Panc1 (cell line): ENCODE data around the gene PDZD4. TPM values are rescaled to one million over a fixed set of nuclear protein-coding genes. Genes with fewer than 3 reads are reported as not detected.

Source experiments
- ATAC-seq: fragments of 200-7000 bp; cut with Tn5 transposase; 2 replicates; pipeline ENCODE4 v1.9.1; 2020; ENCODE audit warnings: mild to moderate bottlenecking, moderate library complexity
- BruUV-seq: library from RNA; stranded (reverse); fragments of 400-500 nt; replicated peaks from 2 replicates; lab custom pipeline; 2021; lab: Mats Ljungman, UMichigan
- CTCF ChIA-PET: fragments of 300-600 bp; sonication (Branson Sonifier 250); formaldehyde crosslinking; loops from one replicate; lab custom pipeline; 2022; ENCODE audit warnings: antibody characterized with exemption; lab: Charles Lee
- POLR2A ChIA-PET: fragments of 300-600 bp; sonication (Branson Sonifier 250); formaldehyde crosslinking; loops from one replicate; lab custom pipeline; 2022; ENCODE audit warnings: antibody characterized with exemption; lab: Charles Lee
- DNase-seq: peaks from one replicate; pipeline ENCODE4 v3.0.0-alpha.2; 2010; ENCODE audit warnings: low read depth, low spot score
- H3K27ac ChIP-seq: 2 replicates; pipeline ENCODE4 v1.5.1; 2011; ENCODE audit warnings: mild to moderate bottlenecking, low read length, inconsistent platforms
- H3K27me3 ChIP-seq: fragments of 200-500 bp; sonication (Bioruptor generic); 2 replicates; pipeline ENCODE4 v1.6.0; 2014; ENCODE audit warnings: low read length, inconsistent platforms; ENCODE audit not compliant: control insufficient read depth, insufficient read depth
- H3K36me3 ChIP-seq: fragments of 200-500 bp; sonication (Bioruptor generic); 2 replicates; pipeline ENCODE4 v1.5.1; 2014; ENCODE audit warnings: inconsistent platforms, mild to moderate bottlenecking, low read length, moderate library complexity; ENCODE audit not compliant: control insufficient read depth, insufficient read depth
- H3K4me1 ChIP-seq: 2 replicates; pipeline ENCODE4 v1.5.1; 2011; ENCODE audit warnings: inconsistent platforms, mild to moderate bottlenecking, low read length, moderate library complexity; ENCODE audit not compliant: control insufficient read depth, insufficient read depth
- H3K4me3 ChIP-seq, 2 experiments: 2 replicates each; pipeline ENCODE4 v1.5.1; 2011 to 2012; ENCODE audit warnings: low read depth in 2 of 2, low read length in 2 of 2, mild to moderate bottlenecking in 2 of 2, inconsistent platforms in 1 of 2, moderate library complexity in 1 of 2
- H3K9me3 ChIP-seq: fragments of 200-500 bp; sonication (Bioruptor generic); 2 replicates; pipeline ENCODE4 v1.5.1; 2014; ENCODE audit warnings: low read depth, mild to moderate bottlenecking, inconsistent platforms, low read length, moderate library complexity; ENCODE audit not compliant: control insufficient read depth, insufficient read depth
- POLR2AphosphoS5 ChIP-seq: IDR thresholded peaks from 2 replicates; pipeline ENCODE4 v1.6.1; 2012; ENCODE audit warnings: mild to moderate bottlenecking, low read depth, low read length, moderate library complexity
- SIN3A ChIP-seq: IDR thresholded peaks from 2 replicates; pipeline ENCODE4 v1.6.1; 2012; ENCODE audit warnings: low read depth, mild to moderate bottlenecking, low read length, moderate library complexity, borderline replicate concordance; ENCODE audit not compliant: insufficient read depth
- TCF7L2 ChIP-seq: IDR thresholded peaks from 2 replicates; pipeline ENCODE4 v1.6.1; 2011; ENCODE audit warnings: mild to moderate bottlenecking, low read depth, low read length, inconsistent platforms
- in situ Hi-C: cut with HindIII; loops from 2 replicates; pipeline ENCODE4 v1.10.0; 2016; ENCODE audit warnings: low sequenced_read_pairs, low pct_unique_long_range_greater_than_20kb
- intact Hi-C: fragments of 100-400 bp; cut with micrococcal nuclease; formaldehyde crosslinking; loops from one replicate; pipeline ENCODE4 v1.10.0; 2022; ENCODE audit not compliant: unreplicated experiment
- total RNA-seq: library from RNA; stranded (reverse); gene quantifications from one replicate; pipeline ENCODE4 v1.2.1, GENCODE V29; 2021; ENCODE audit not compliant: unreplicated experiment
- TF ChIP-seq, protein P1 (sequence below), 2 experiments: IDR thresholded peaks; 2 replicates each; pipeline ENCODE4 v1.6.1; 2011 to 2012; ENCODE audit warnings: low read depth in 2 of 2, control low read depth in 1 of 2, low read length in 1 of 2, mild to moderate bottlenecking in 1 of 2, moderate library complexity in 1 of 2; ENCODE audit not compliant: insufficient read depth in 1 of 2
- TF ChIP-seq, protein P2 (sequence below): fragments of 450-650 bp; IDR thresholded peaks from 2 replicates; pipeline ENCODE4 v1.5.1; 2017; ENCODE audit warnings: mild to moderate bottlenecking

PDZD4 gene
- total RNA-seq, 1 experiment from 2014 or later, result 37.2 TPM

DNA sequence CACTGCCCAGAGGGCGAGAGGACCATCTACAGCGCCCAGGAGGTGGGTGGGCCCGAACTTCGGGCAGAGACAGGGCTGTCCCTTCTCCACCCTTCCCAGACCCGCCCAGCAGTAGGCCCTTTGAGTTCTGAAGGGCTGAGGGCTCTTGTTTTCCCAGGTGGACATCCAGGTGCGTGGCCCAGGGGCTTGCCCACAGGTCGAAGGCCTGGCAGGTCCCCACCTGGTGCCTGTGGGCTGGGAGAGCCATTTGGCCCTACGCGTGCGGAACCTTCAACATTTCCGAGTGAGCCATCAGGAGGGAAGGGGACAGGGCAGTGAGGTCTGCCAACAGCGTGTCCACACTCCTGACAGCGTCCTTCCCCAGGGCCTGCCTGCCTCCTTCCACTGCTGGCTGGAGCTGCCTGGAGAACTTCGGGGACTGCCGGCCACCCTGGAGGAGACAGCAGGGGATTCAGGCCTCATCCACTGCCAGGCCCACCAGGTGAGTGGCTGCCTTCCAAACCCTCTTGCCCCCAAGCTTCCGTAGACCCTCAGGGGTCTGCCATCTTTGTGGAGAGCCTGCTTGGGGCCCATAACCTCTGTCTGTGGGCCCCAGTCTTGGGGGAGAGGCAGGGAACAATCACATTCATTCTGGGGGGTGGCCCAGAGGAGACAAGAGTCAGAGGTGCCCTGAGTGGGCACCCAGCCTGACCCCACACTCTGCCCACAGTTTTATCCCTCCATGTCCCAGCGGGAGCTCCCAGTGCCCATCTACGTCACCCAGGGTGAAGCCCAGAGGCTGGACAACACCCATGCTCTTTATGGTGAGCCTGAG, 59.5 kb downstream of the PDZD4 start:
- TF ChIP-seq SIN3A (no peak), TCF7L2 (no peak), POLR2AphosphoS5 (no peak)
- TF ChIP-seq, protein P1, sequence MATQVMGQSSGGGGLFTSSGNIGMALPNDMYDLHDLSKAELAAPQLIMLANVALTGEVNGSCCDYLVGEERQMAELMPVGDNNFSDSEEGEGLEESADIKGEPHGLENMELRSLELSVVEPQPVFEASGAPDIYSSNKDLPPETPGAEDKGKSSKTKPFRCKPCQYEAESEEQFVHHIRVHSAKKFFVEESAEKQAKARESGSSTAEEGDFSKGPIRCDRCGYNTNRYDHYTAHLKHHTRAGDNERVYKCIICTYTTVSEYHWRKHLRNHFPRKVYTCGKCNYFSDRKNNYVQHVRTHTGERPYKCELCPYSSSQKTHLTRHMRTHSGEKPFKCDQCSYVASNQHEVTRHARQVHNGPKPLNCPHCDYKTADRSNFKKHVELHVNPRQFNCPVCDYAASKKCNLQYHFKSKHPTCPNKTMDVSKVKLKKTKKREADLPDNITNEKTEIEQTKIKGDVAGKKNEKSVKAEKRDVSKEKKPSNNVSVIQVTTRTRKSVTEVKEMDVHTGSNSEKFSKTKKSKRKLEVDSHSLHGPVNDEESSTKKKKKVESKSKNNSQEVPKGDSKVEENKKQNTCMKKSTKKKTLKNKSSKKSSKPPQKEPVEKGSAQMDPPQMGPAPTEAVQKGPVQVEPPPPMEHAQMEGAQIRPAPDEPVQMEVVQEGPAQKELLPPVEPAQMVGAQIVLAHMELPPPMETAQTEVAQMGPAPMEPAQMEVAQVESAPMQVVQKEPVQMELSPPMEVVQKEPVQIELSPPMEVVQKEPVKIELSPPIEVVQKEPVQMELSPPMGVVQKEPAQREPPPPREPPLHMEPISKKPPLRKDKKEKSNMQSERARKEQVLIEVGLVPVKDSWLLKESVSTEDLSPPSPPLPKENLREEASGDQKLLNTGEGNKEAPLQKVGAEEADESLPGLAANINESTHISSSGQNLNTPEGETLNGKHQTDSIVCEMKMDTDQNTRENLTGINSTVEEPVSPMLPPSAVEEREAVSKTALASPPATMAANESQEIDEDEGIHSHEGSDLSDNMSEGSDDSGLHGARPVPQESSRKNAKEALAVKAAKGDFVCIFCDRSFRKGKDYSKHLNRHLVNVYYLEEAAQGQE (IDR thresholded peaks at IDR 0.05; ENCODE audit: insufficient read depth in 1 of 2, low read depth in 2 of 2, low read length in 1 of 2), result no peak
- TF ChIP-seq, protein P2, sequence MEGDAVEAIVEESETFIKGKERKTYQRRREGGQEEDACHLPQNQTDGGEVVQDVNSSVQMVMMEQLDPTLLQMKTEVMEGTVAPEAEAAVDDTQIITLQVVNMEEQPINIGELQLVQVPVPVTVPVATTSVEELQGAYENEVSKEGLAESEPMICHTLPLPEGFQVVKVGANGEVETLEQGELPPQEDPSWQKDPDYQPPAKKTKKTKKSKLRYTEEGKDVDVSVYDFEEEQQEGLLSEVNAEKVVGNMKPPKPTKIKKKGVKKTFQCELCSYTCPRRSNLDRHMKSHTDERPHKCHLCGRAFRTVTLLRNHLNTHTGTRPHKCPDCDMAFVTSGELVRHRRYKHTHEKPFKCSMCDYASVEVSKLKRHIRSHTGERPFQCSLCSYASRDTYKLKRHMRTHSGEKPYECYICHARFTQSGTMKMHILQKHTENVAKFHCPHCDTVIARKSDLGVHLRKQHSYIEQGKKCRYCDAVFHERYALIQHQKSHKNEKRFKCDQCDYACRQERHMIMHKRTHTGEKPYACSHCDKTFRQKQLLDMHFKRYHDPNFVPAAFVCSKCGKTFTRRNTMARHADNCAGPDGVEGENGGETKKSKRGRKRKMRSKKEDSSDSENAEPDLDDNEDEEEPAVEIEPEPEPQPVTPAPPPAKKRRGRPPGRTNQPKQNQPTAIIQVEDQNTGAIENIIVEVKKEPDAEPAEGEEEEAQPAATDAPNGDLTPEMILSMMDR, result no peak
- intact Hi-C loops (no loop called here), in situ Hi-C loops (no loop called here)
- H3K36me3 ChIP-seq, result no peaks in the 10 kb centered on the region
- no TSS peak for BruUV-seq
- no peaks in the 10 kb centered on the region for H3K27me3 ChIP-seq
- H3K4me3 ChIP-seq, result no peak overlapping the region
- no peak overlapping the region for H3K27ac ChIP-seq
- ChIA-PET CTCF (no interaction called here), POLR2A (no interaction called here)
- ATAC-seq (no peak), DNase-seq (no peak)
- H3K9me3 ChIP-seq, result no peaks in the 10 kb centered on the region
- peaks cover 7% of the 10 kb centered on the region for H3K4me1 ChIP-seq

DNA sequence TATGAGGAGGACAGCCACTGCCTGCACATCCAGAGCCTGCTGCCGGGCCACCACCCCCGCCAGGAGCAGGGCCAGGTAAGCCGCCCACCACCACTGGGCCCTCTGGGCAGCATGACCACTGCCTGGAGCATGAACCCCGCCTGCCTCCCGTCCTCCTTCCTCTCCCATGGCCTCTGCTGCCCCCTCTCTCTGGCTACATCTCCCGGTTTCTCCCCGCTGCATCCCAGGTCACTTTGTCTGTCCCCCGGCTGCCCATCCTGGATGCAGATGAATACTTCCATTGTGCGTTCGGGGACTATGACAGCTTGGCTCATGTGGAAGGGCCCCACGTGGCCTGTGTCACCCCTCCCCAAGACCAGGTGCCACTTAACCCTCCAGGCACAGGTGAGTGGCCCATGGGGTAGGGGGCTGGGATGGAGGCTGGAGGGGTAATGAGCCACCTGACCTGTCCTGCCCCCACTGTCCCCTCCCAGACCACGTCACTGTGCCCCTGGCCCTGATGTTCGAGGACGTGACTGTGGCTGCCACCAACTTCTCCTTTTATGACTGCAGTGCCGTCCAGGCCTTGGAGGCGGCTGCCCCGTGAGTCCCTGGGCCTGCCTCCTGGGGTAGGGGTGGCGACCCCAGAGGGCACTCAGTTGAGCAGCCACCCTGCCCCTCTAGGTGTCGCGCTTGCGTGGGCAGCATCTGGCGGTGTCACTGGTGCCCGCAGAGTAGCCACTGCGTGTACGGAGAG, 60.3 kb downstream of the PDZD4 start:
- DNase-seq (no peak), ATAC-seq (no peak)
- intact Hi-C loops (loop anchor here (10.0 kb wide), 2 partner anchors 115 to 155 kb away; partner anchors contain the start of genes ARHGAP4 and L1CAM), in situ Hi-C loops (no loop called here)
- ChIA-PET CTCF (no interaction called here), POLR2A (no interaction called here)
- TF ChIP-seq POLR2AphosphoS5 (no peak), SIN3A (no peak), TCF7L2 (no peak)
- TF ChIP-seq, protein P1 (IDR thresholded peaks at IDR 0.05; ENCODE audit: insufficient read depth in 1 of 2, low read depth in 2 of 2, low read length in 1 of 2), result no peak
- TF ChIP-seq, protein P2, result no peak
- no TSS peak for BruUV-seq
- no peak overlapping the region for H3K27ac ChIP-seq
- H3K9me3 ChIP-seq, result no peaks in the 10 kb centered on the region
- no peaks in the 10 kb centered on the region for H3K36me3 ChIP-seq
- no peaks in the 10 kb centered on the region for H3K27me3 ChIP-seq
- peaks cover 15% of the 10 kb centered on the region for H3K4me1 ChIP-seq
- no peak overlapping the region for H3K4me3 ChIP-seq
